Activated CD4-positive, alpha-beta T cell treated with anti-CD3 and anti-CD28 coated beads, Interleukin-2, amount 10 ng/mL, durations not matched to agents 7 days and 5 days (primary cell): ENCODE measurements around the gene PSTK. TPM values are rescaled to one million over a fixed set of nuclear protein-coding genes. Genes with fewer than 3 reads are reported as not detected.

Experiments used
- CTCF ChIA-PET: fragments of 350-600 bp; sonication (Branson Sonifier 250); formaldehyde crosslinking; loops from one replicate; lab custom pipeline; 2021; ENCODE audit warnings: antibody characterized with exemption; lab: Charles Lee
- POLR2A ChIA-PET: fragments of 350-600 bp; sonication (Branson Sonifier 250); formaldehyde crosslinking; loops from one replicate; lab custom pipeline; 2021; ENCODE audit warnings: antibody characterized with exemption; lab: Charles Lee
- DNase-seq: peaks from one replicate; pipeline ENCODE4 v3.0.0-alpha.2; 2020
- H3K27ac Mint-ChIP-seq: one replicate; pipeline ENCODE4 v1.8.0; 2021; ENCODE audit warnings: mild to moderate bottlenecking, moderate library complexity, mixed read lengths
- H3K27me3 Mint-ChIP-seq: one replicate; pipeline ENCODE4 v1.8.0; 2021; ENCODE audit warnings: mixed read lengths
- H3K36me3 Mint-ChIP-seq: one replicate; pipeline ENCODE4 v1.8.0; 2021; ENCODE audit warnings: low read depth, mixed read lengths
- H3K4me1 Mint-ChIP-seq: one replicate; pipeline ENCODE4 v1.8.0; 2021; ENCODE audit warnings: mixed read lengths
- H3K4me3 Mint-ChIP-seq: one replicate; pipeline ENCODE4 v1.8.0; 2021; ENCODE audit warnings: mild to moderate bottlenecking, moderate library complexity, mixed read lengths
- H3K9me3 Mint-ChIP-seq: one replicate; pipeline ENCODE4 v1.8.0; 2021; ENCODE audit warnings: mixed read lengths
- total RNA-seq, 2 experiments: library from RNA; stranded (reverse); gene quantifications; one replicate each; pipeline ENCODE4 v1.2.3, GENCODE V29; 2021

Gene PSTK
- total RNA-seq, 2 experiments from 2014 or later, result 2.6 to 3.7 TPM

DNA sequence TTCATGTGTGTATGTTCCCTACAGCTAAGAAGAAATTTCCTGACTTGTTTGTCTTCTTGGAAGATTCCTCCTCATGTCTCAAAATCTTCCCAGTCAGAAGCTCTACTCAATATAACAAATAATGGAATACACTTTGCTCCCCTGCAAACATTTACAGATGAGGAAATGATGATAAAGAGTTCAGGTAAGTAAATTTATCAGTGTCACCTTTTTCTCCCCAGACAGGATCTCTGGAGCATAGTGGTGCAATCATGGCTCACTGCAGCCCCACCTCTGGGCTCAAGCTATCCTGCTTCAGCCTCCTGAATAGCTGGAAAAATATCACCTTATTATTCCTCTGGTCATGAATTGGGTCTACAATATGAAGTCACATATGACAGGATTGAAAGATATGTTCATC lies 54.1 kb downstream of the PSTK start:
- no peaks in the 10 kb centered on the region for H3K27me3 Mint-ChIP-seq
- peaks cover 3% of the 10 kb centered on the region for H3K36me3 Mint-ChIP-seq
- POLR2A ChIA-PET, result no interaction called here
- H3K27ac Mint-ChIP-seq, result no peak overlapping the region
- peaks cover 12% of the 10 kb centered on the region for H3K4me1 Mint-ChIP-seq
- CTCF ChIA-PET, result no interaction called here
- no peak overlapping the region for H3K4me3 Mint-ChIP-seq
- no peak for DNase-seq
- no peaks in the 10 kb centered on the region for H3K9me3 Mint-ChIP-seq

DNA sequence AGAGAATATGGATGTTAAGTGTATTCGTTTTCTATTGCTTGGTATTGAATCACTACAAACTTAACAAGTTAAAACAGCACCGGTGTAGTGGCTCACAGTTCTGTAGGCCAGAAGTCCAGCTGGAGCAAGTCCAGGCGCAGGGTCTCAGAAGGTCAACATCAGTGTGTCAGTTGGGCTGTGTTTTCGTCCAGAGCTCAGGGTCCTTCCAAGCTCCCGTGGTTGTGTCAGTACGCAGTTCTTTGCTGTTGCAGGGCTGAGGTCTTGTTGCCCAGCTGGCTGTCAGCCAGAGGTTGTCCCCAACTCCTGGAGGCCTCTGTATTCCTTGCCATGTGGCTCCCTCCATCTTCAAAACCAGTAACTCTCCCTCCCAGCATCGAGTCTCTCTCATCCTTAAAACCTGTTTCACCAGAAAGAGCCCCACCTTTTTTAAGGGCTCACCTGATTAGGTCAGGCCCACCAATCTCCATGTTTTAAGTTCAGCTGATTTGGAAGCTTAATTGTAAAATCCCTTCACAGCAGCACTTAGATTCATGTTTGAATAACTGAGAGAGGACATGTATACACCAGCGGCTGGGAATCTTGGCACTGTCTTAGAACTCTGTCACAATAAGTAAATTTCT lies 55.4 kb downstream of the PSTK start:
- ChIA-PET CTCF (interaction anchor here (0.8 to 0.9 kb wide), 2 partner anchors 11 to 15 kb away, joined by 3 to 4 read pairs; no protein-coding TSS in a partner anchor), POLR2A (no interaction called here)
- no peak for DNase-seq
- peaks cover 13% of the 10 kb centered on the region for H3K4me1 Mint-ChIP-seq
- H3K4me3 Mint-ChIP-seq, result no peak overlapping the region
- no peaks in the 10 kb centered on the region for H3K27me3 Mint-ChIP-seq
- H3K27ac Mint-ChIP-seq, result no peak overlapping the region
- peaks cover 3% of the 10 kb centered on the region for H3K36me3 Mint-ChIP-seq
- no peaks in the 10 kb centered on the region for H3K9me3 Mint-ChIP-seq

DNA sequence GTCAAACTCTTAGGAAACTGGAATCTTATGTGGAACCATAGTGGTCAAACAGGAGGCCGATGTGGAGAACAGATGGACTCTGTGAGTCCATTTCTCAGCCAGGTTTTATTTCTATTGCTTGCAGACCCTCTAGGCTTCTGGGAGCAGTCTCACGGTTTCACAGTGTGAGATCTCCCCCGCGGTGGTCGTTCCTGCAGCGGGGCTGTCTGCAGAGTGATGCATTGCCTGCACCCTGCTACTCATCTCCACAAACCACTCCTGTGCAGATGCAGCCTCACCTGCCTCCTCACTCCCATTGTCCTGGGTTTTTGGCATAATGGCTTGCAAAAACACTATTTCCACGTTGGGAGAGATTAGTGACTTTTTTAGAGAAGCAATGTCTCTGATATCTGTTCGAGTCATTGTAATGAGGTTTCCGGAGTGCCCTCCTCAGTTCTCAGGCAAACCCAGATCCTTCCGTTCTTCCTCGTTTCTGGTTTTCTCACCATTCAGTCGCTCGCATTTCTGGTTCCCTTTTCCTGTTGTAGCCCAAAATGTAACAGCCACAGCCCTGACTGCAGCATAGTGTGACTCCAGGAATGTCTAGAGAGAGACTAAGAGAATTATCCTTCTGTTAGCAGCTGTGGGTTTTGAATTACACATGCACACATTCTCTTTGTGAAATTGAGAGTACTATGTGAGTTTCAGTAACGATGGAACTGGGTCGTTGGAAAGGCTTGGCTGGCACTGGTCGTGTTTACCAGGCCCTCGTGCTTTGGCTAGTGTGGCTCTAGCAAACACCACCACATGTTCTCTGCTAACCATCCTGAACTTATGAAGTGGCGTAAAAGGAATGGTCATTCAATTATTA lies 58.8 kb downstream of the PSTK start:
- Mint-ChIP-seq H3K4me1 (peaks cover 13% of the 10 kb centered on the region), H3K4me3 (no peak overlapping the region), H3K9me3 (no peaks in the 10 kb centered on the region), H3K27ac (no peak overlapping the region), H3K27me3 (no peaks in the 10 kb centered on the region), H3K36me3 (peaks cover 3% of the 10 kb centered on the region)
- no peak for DNase-seq
- POLR2A ChIA-PET, result interaction anchor here (0.6 kb wide), 1 partner anchor 370 kb away, joined by 5 read pairs; no protein-coding TSS in a partner anchor
- CTCF ChIA-PET, result interaction anchor here (1.3 kb wide), 1 partner anchor 21 kb away, joined by 3 read pairs; no protein-coding TSS in a partner anchor

DNA sequence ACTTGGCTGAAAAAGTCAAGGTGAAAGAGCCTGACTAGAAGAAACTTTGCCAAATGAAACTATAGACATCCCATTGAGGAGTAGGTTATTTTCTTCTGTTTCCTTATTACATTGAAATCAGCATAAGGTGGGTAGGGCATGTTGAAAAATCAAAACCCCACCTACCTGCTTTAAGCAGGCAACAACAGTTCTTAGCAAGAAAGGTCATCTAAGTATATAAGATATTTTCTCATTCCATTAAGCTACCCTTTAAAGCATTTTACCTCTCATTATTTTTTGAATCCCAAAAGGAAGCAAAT lies 59.4 kb downstream of the PSTK start:
- Mint-ChIP-seq H3K4me3 (no peak overlapping the region), H3K27me3 (no peaks in the 10 kb centered on the region), H3K9me3 (no peaks in the 10 kb centered on the region), H3K4me1 (peaks cover 13% of the 10 kb centered on the region), H3K27ac (no peak overlapping the region), H3K36me3 (peaks cover 3% of the 10 kb centered on the region)
- ChIA-PET POLR2A (no interaction called here), CTCF (interaction anchor here (1.1 kb wide), 1 partner anchor 54 kb away, joined by 3 read pairs; no protein-coding TSS in a partner anchor)
- no peak for DNase-seq

Other genes with a start within 250 kb of the PSTK start
- gene CUZD1, start 134.5 kb upstream of the PSTK start, total RNA-seq, result 1 to 10 TPM; 2.4 to 3.4 TPM
- 10 to 100 TPM; 12.1 to 13.9 TPM for gene FAM24B, start 100.8 kb upstream of the PSTK start, total RNA-seq
- gene FAM24A, start 69.8 kb upstream of the PSTK start, total RNA-seq, result not detected
- 10 to 100 TPM; 12.7 to 16.0 TPM for gene C10orf88, start 26.2 kb upstream of the PSTK start, total RNA-seq
- gene IKZF5, start 28.4 kb downstream of the PSTK start, total RNA-seq, result 10 to 100 TPM; 14.3 to 14.6 TPM
- 10 to 100 TPM; 21.4 to 25.1 TPM for gene ACADSB, start 28.6 kb downstream of the PSTK start, total RNA-seq
- not detected for gene HMX3, start 155.6 kb downstream of the PSTK start, total RNA-seq
- not detected for gene HMX2, start 167.7 kb downstream of the PSTK start, total RNA-seq
- 100 to 1,000 TPM; 224 to 255 TPM for gene BUB3, start 174.0 kb downstream of the PSTK start, total RNA-seq